Fibroblast of skin of right quadriceps (primary cell): ENCODE measurements around the gene PRKCE.
"Not testable (repeated sequence)": the region's sequence is repeated elsewhere in the genome, so short reads cannot be mapped to it uniquely, and the experiment has no call there.

ENCODE experiments used
- DNase-seq: peaks from one replicate; pipeline ENCODE4 v3.0.0-alpha.2; 2013

PRKCE gene

GRCh38 chr2:46223514-46223913 lies 572.0 kb downstream of the PRKCE start:
- not testable (repeated sequence) for DNase-seq

DNA sequence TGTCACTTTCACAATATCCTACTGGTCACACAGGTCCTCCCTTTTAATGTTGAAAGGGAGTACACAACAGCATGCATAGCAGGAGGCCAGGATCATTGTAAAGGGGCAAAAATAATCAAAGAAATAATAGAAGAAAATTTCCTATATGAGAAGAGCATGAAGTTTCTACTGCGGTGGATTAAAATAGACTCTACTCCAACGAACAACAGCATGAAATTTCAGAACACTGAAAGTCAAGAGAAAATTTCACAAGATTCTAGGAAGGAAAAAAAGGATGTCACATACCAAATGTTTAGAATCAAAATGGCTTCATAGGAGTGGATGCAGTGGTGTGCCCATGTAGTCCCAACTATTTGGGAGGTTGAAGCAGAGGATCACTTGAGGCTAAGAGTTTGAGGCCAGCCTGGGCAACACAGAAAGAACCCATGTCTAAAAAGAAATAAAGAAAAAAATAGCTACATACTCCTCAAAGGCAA lies 573.7 kb downstream of the PRKCE start:
- DNase-seq, result no peak

GRCh38 chr2:46225730-46226129 lies 574.3 kb downstream of the PRKCE start:
- no peak for DNase-seq

- DNase-seq, result no peak
Measured at GRCh38 chr2:46226620-46227019, 575.1 kb downstream of the PRKCE start.

DNA sequence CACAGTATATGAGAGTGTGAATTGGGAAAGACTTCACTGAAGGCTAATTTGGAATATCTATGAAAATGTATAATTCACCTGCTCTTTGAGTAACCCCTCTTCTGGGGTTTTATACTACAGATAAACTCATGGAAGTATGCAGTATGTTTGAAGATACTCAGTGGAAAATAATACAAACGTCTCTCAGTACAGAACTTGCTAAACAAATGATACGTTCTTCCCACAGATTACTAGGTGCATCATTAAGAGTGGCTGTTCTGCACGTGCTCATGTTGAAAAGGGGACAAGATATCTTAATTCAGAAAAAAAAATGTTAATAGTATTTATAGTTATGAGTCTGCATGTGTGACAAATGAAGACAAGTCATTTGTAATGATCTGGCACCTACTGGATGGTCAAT lies 575.5 kb downstream of the PRKCE start:
- no peak for DNase-seq

- DNase-seq, result no peak
Measured at GRCh38 chr2:46227674-46228289, 576.3 kb downstream of the PRKCE start.

DNA sequence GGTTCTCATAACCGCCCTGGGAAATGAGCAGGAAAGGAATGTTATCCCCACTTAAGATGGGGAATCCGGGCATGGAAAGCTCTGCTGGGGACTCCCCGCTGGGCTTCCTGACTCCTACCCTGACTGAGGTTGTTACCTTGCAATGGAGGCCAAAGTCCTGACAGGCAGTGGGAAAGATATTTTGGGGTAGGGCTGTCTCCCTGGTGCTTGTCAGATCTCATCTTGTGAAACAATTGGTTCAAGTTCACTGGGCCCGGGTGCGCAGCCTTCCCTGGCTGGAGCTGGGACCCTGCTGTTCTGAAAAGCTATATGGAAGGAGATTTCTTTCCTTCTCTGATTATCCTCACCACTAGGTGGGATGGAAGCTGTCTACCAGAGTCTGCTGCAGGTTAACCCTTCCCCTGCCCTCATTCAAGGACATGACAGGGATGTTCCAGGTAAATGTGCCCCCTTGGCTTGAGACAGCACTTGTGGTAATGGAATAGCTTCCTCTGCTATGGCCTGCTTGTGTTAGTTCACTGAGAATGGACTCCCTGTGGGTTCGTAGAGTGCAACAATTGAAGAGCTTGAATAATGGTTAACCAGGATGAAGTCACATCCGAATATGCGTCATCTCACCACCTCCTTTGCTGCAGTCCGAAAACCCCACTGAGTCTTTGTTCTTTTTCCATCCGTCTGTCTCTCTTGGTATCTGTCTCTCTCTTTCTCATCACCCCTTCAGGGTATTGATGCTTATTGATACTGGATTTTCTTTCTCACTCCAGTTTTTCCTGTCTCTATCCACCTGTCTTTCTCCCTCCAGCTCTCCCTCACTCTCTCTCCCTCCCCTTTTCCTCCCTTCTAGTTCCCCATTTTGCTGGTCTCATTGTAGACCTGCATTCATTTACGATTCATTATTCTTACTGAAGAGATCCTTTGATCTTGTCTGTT lies 577.9 kb downstream of the PRKCE start:
- peak; percentile 47 for DNase-seq

GRCh38 chr2:46230115-46230571 lies 578.7 kb downstream of the PRKCE start:
- DNase-seq, result no peak

DNA sequence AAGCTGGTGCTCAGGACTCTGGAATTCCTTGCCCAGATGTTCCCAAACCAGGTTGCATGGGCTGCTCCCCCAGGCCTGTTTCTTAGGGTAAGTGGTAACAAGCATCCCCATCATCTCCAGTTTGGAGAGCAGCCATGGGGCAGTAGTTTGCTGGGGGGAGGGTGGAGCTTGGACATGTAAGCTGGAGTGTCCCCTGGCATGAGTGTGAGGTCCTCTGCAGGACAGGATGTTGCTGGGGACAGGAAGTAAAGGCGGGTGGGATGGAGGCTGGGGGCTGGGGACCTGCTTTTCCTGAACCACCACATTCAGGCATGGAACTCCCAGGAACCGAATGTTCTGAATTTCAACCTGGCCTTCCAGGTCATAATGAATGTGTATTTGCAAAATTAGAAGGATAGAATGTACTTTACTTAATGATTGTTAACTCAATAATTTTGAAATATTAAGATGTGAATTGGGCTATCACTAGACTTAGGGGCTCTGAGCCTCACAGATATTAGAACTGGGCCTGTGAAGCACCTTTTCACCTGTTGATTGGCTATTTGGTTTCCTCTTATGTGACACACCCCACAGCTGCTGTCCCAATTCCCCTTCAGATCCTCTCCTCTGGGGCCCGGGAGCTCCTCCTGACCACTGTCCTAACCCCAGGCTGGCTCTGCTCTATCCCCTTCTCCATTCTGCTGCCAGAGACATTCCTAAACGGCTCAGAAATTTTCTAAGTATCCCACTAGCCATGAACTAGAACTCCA lies 579.4 kb downstream of the PRKCE start:
- no peak for DNase-seq

- no peak for DNase-seq
Measured at GRCh38 chr2:46231721-46232120, 580.2 kb downstream of the PRKCE start.

DNA sequence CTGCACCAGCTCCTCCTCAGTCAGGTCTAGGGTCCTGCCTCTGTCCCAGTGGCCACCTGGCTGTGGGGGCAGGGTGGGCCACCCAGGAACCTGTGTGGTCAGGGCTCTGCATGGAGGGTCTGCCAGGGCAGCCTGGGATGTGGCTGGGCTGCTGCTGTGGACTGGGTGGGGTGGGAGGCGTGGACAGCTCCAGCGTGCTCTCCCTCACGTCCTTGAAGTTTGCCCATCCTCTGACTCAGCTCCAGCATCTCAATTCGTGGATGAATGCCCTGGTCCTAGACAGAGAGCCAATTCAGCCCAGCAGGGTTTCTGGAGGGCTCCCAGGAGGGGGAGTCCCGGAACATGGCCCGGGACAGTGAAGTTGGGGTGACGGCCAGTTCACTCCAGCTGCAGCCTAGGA lies 581.4 kb downstream of the PRKCE start:
- no peak for DNase-seq

- no peak for DNase-seq
Measured at GRCh38 chr2:46236006-46236875, 584.8 kb downstream of the PRKCE start.

DNA sequence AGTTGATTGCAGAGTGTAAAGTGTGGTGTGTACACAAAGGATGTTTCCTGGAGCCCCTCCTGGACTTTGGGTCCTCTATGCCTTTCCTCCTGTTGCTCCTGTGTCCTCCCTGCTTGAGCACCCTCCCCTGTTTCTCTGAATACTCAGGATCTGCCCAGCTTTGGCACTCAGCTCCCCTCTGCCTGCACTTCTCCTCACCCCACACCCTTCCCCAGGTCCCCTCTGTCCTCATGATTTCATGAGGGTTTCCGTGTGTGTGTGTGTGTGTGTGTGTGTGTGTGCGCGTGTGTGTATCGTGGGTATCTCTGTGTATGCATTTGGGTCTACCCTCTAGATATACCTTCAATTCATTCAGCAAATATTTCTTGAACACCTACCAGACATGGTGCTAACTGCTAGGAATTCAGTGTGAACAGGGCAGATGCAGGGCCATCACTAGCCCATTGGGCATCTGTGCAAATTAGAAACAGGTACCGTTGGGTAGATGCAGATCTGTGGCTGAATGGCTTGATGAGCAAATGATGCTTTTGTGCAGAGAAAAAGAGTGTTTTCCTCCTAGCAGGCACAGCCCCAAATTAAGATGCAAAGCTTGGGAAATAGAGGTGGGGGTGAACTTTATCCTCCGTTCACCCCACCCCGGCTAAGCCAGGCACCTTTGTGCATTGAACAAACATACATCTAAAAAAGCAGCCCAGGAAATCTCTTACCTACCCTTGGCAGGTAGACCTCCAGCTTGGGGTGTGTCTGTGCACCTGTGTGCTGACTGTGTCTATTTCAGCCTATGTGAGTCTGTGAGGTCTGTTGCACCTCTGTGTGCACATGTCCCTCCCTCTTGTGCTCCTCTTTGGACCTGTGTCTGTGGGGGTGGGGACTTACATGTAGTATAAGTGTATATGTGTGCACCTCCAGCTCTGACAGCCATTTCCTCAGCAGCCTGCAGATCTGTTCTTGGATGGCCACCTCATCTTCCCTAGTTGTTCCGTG lies 585.7 kb downstream of the PRKCE start:
- no peak for DNase-seq
